Measurements from ENCODE around the gene TBC1D8.

- TF ChIP-seq CTCF (conservative IDR thresholded peaks at IDR 0.05; ENCODE audit: low read depth in 2 of 2) (no peak), EZH2 (IDR thresholded peaks at IDR 0.05; ENCODE audit: low read depth, unreplicated experiment) (no peak)
These were observed at the start of gene TBC1D8 for GRCh38 chr2:101151146-101151858.

All from GM23338 (cell line).